ENCODE measurements around the gene TUBG1. TPM values are rescaled to one million over a fixed set of nuclear protein-coding genes. Genes with fewer than 3 reads are reported as not detected.

Gene TUBG1
- total and polyA plus RNA-seq, 9 of the 15 experiments (the other 6 are each of a cell fraction or from before 2014, with no cell fraction given) = 33.1 to 147 (median 66.0) TPM

DNA sequence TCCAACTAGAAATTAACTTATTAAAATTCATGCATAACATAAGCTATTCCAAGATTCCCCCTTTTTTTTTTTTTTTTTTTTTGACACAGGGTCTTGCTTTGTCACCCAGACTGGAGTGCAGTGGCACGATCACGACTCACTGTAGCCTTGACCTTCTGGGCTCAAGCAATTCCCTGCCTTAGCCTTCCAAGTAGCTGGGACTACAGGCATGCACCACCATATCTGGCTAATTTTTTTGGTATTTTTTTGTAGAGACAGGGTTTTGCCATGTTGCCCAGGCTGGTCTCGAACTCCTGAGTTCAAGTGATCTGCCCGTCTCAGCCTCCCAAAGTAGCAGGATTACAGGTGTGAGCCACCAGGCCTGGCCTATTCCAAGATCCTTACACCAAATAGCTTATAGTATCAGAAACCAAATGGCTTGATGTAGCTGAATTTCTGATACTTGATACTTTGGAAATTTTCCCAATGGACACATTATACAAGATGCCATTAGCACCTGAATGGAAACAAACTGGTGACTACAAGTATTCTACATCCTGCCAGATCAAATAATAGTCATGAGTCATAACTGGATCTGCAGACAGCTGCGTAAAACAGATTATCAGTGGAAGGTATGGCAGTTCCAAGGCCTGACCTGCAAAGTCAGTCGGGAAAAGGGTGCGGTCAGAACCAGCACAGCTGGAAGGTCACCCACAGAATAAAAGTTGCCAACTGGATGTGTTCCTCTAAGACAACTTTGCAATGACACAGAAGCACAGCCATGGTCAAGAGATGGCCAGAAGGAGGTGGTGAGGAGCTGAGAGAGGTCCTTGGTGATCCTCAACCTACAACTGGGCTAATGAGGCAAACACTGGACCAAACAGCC lies 14.5 kb downstream of the TUBG1 start (continued):
- TF ChIP-seq, protein P1, sequence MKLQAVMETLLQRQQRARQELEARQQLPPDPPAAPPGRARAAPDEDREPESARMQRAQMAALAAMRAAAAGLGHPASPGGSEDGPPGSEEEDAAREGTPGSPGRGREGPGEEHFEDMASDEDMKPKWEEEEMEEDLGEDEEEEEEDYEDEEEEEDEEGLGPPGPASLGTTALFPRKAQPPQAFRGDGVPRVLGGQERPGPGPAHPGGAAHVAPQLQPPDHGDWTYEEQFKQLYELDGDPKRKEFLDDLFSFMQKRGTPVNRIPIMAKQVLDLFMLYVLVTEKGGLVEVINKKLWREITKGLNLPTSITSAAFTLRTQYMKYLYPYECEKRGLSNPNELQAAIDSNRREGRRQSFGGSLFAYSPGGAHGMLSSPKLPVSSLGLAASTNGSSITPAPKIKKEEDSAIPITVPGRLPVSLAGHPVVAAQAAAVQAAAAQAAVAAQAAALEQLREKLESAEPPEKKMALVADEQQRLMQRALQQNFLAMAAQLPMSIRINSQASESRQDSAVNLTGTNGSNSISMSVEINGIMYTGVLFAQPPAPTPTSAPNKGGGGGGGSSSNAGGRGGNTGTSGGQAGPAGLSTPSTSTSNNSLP (IDR thresholded peaks at IDR 0.05; ENCODE audit: borderline replicate concordance, low read depth, low read length) = peak; percentile 97
- no peak for TF ChIP-seq BACH1 (tag; IDR thresholded peaks at IDR 0.05)
- peak in 1 of 2 experiments; percentile 28; a peak in 1 of 4 replicates for TF ChIP-seq ZNF639 (CRISPR knock-in tag; conservative IDR thresholded peaks at IDR 0.05 in 1 of 2, IDR thresholded peaks at IDR 0.05 in 1 of 2)
- TF ChIP-seq HMGN3 (IDR thresholded peaks at IDR 0.05; ENCODE audit: borderline replicate concordance, extremely low read depth, insufficient read length, low read depth, low read length) = no peak
- no peak for TF ChIP-seq TSC22D4 (tag; IDR thresholded peaks at IDR 0.05)
- peak; percentile 70 for TF ChIP-seq ATF7 (IDR thresholded peaks at IDR 0.05)
- no peak for TF ChIP-seq NCOA6 (IDR thresholded peaks at IDR 0.05)
- TF ChIP-seq HEY1 (CRISPR knock-in tag; IDR thresholded peaks at IDR 0.05; ENCODE audit: borderline replicate concordance) = no peak
- no peak for TF ChIP-seq ZSCAN29 (IDR thresholded peaks at IDR 0.05)
- TF ChIP-seq, protein P2, sequence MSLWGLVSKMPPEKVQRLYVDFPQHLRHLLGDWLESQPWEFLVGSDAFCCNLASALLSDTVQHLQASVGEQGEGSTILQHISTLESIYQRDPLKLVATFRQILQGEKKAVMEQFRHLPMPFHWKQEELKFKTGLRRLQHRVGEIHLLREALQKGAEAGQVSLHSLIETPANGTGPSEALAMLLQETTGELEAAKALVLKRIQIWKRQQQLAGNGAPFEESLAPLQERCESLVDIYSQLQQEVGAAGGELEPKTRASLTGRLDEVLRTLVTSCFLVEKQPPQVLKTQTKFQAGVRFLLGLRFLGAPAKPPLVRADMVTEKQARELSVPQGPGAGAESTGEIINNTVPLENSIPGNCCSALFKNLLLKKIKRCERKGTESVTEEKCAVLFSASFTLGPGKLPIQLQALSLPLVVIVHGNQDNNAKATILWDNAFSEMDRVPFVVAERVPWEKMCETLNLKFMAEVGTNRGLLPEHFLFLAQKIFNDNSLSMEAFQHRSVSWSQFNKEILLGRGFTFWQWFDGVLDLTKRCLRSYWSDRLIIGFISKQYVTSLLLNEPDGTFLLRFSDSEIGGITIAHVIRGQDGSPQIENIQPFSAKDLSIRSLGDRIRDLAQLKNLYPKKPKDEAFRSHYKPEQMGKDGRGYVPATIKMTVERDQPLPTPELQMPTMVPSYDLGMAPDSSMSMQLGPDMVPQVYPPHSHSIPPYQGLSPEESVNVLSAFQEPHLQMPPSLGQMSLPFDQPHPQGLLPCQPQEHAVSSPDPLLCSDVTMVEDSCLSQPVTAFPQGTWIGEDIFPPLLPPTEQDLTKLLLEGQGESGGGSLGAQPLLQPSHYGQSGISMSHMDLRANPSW (CRISPR knock-in tag; IDR thresholded peaks at IDR 0.05) = no peak
- no peak for TF ChIP-seq PRMT5 (CRISPR knock-in tag; IDR thresholded peaks at IDR 0.05)
- TF ChIP-seq RBBP5 (IDR thresholded peaks at IDR 0.05; ENCODE audit: borderline replicate concordance, insufficient read depth, low read length, poor library complexity, severe bottlenecking) = no peak
- no peak for TF ChIP-seq ZBTB49 (CRISPR knock-in tag; IDR thresholded peaks at IDR 0.05; ENCODE audit: borderline replicate concordance)
- TF ChIP-seq HNRNPLL (IDR thresholded peaks at IDR 0.05; ENCODE audit: low read depth, low read length, poor library complexity, severe bottlenecking) = no peak
- TF ChIP-seq JUND (IDR thresholded peaks at IDR 0.05; ENCODE audit: borderline replicate concordance, low read depth, low read length) = peak; percentile 97
- TF ChIP-seq JUND (tag; IDR thresholded peaks at IDR 0.05; ENCODE audit: borderline replicate concordance, low read depth, low read length) = peak; percentile 96
- TF ChIP-seq, protein P3, sequence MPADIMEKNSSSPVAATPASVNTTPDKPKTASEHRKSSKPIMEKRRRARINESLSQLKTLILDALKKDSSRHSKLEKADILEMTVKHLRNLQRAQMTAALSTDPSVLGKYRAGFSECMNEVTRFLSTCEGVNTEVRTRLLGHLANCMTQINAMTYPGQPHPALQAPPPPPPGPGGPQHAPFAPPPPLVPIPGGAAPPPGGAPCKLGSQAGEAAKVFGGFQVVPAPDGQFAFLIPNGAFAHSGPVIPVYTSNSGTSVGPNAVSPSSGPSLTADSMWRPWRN (IDR thresholded peaks at IDR 0.05; ENCODE audit: low read depth) = no peak
